ENCODE data around the gene TCTA.

TCTA gene

GRCh38 chr3:49456466-49456865 lies 44.2 kb downstream of the TCTA start:
- no peak for DNase-seq (ENCODE audit: low read depth in 1 of 2, low spot score in 1 of 2)

- DNase-seq (ENCODE audit: low read depth in 1 of 2, low spot score in 1 of 2): no peak
Observed at GRCh38 chr3:49460188-49460890, 48.1 kb downstream of the TCTA start.

- no peak for DNase-seq (ENCODE audit: low read depth in 1 of 2, low spot score in 1 of 2)
Observed at GRCh38 chr3:49460956-49461355, 48.7 kb downstream of the TCTA start.

GRCh38 chr3:49461443-49462171 lies 49.4 kb downstream of the TCTA start:
- DNase-seq (ENCODE audit: low read depth in 1 of 2, low spot score in 1 of 2): no peak

GRCh38 chr3:49462222-49462621 lies 50.0 kb downstream of the TCTA start:
- DNase-seq (ENCODE audit: low read depth in 1 of 2, low spot score in 1 of 2): no peak

- no peak for DNase-seq (ENCODE audit: low read depth in 1 of 2, low spot score in 1 of 2)
Observed at GRCh38 chr3:49465270-49466034, 53.2 kb downstream of the TCTA start.

All from activated T-helper 1 cell treated with anti-CD3 and anti-CD28 coated beads, Interleukin-2, amount 50 U/mL, for 16 hours (primary cell).